ENCODE data around the gene SEMA5A.
"Not testable (repeated sequence)": the region's sequence is repeated elsewhere in the genome, so short reads cannot be mapped to it uniquely, and the experiment has no call there.

Gene SEMA5A

DNA sequence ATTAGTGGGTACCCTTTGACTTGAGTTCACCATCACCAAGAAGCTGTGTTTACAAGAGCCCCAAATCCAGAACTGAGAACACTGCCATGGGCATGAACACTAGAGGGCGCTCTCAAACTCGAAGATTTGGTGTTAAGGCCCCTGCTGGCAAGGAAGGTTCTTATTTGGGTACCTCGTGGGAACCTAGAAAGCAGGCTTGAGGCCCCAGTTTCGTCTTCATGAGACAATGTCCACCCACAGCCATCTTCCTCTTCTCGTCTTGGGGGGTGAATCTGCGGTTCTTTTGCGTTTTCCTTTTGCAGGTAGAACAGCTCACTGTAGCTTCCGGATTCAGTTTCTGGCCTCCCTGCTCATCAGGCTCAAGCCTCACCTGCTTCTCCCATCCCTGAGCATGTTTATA lies 184.0 kb downstream of the SEMA5A start:
- peak; percentile 13 for DNase-seq (ENCODE audit: low read depth)

DNA sequence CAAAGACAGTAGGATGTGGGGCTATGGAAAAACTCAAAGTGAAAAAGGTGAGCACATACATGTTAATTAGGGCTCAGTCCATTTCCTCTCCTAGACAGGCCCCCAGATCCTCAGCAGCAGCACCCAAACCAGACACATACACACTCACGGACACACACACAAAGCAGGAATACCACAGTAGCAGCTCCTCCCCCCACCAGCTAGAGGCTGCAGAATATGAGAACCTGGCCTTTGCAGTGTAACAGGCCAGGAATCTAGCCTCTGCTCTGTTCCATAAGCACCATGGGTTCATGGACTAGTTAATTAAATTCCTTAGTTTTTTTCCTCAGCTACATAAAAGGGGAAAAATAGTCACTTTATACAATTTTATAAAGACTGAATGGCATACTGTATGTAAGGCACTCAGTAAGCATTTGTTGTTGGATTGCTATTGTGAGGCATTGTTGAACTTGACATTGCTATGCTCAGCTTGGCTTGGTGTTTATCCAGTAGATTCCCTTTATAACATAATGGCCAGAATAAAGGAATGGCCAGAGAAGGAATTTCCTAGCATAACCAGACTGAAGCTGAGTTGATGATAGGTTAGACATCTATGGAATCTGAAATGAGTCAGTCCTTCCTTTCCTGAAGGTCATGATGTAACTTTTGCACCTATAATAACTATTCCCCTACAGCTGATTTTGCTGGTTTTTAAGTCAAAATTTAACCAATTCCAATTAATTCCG lies 186.8 kb downstream of the SEMA5A start:
- no peak for DNase-seq (ENCODE audit: low read depth)

GRCh38 chr5:9356351-9356825 lies 189.5 kb downstream of the SEMA5A start:
- DNase-seq (ENCODE audit: low read depth) = no peak

DNA sequence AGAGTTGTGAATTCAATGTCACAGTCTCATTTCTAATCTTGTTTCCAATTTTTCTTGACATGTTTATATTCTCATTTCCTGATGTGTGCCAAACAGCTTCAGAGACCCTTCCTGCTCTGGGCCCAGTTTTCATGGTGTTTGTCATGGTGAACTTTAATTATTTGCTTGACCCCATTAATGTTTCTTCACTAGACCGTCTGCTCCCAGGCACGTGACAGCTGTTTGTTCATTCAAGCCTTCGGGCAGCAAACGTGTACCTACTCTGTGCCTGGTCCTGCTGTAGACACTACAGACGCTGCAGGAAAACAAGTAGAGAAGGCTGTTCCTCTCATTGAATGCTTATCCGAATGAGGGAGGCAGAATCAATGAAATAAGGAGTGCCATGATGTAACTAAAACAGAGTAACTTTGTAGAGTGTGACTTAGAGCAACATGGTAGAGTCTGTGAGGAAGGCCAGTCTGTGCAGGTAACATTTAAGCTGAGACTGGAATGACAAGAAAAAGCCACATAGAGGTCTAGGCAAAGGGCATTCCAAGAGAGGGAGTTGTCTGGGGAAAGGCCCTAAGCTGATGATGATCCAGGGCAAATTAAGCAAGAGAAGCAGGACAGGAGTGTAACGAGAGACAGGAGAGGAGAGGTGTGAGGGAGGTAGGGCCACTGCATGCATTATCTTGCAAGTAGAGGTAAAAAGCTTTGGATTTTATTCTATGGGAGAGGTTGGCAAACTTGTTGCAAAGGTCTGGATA lies 191.4 kb downstream of the SEMA5A start:
- no peak for DNase-seq (ENCODE audit: low read depth)

DNA sequence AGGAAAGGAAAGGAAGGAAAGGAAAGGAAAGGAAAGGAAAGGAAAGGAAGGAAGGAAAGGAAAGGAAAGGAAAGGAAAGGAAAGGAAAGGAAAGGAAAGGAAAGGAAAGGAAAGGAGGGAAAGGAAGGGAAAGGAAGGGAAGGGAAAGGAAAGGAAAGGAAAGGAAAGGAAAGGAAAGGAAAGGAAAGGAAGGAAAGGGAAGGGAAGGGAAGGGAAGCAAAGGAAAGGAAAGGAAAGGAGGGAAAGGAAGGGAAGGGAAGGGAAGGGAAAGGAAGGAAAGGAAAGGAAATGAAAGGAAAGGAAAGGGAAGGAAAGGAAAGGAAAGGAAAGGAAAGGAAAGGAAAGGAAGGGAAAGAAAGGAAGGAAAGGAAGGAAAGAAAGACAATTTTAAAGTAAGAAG lies 192.8 kb downstream of the SEMA5A start:
- not testable (repeated sequence) for DNase-seq (ENCODE audit: low read depth)

DNA sequence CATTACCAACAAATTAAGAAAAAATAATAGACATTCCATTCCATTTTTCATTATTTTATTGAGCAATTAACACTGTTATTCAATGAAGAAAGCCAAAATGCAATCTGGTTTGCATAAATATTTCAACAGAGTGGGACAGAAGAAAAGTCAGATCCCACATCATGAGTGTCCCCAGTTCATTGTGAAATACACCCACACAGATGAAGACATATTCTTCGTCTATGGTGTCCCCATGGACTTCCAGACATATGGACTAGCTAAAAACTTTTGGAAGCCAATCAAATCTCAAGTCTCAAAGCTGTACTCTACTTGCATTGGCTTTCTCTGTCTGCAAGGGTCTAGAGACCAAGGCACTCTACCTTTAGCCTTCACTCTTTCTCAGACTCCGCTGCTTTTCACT lies 194.3 kb downstream of the SEMA5A start:
- no peak for DNase-seq (ENCODE audit: low read depth)

- DNase-seq (ENCODE audit: low read depth) = no peak
Observed at GRCh38 chr5:9350301-9350797, 195.5 kb downstream of the SEMA5A start.

GRCh38 chr5:9348401-9348996 lies 197.4 kb downstream of the SEMA5A start:
- no peak for DNase-seq (ENCODE audit: low read depth)

GRCh38 chr5:9347541-9348295 lies 198.2 kb downstream of the SEMA5A start:
- no peak for DNase-seq (ENCODE audit: low read depth)

DNA sequence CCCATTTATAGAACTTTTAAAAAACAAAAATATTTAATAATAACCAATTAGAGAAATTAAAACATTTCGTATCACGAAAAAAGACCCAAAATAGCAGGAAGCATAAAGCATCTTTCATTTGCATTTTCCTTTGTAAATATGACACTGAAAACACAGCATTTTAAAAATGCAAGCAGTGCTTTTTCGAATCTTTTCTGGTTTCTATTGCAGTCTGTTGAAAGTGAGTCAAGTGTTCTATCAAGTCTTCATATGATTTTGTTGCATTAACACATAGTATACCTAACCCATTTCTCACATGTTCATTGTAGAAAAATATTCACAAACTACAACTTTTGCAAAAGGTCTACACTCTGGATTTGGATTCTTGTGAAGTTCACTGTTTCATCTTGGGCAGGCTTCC lies 198.8 kb downstream of the SEMA5A start:
- no peak for DNase-seq (ENCODE audit: low read depth)

DNA sequence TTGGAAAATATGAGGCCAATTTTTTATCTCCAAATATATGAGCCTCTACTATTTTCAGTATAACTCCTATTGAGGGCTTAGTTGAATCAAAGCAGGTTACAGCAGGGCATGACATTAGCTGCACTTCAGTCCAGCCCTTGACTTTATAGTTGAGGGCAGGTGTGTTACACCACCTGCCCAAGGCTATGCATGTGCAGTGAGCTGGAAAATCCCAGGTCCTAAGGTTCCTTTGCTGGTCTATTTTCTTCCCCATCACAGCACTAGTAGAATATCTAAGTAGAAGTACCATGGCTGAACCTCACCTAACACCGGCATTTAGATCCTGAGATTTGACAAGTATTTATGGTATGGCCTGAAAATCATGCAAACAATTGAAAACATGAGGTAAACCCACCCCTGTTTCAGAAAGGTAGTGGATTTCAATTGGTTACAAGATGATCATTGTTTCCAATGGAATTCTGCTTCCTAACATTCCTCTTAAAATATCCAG lies 201.1 kb downstream of the SEMA5A start:
- no peak for DNase-seq (ENCODE audit: low read depth)

DNA sequence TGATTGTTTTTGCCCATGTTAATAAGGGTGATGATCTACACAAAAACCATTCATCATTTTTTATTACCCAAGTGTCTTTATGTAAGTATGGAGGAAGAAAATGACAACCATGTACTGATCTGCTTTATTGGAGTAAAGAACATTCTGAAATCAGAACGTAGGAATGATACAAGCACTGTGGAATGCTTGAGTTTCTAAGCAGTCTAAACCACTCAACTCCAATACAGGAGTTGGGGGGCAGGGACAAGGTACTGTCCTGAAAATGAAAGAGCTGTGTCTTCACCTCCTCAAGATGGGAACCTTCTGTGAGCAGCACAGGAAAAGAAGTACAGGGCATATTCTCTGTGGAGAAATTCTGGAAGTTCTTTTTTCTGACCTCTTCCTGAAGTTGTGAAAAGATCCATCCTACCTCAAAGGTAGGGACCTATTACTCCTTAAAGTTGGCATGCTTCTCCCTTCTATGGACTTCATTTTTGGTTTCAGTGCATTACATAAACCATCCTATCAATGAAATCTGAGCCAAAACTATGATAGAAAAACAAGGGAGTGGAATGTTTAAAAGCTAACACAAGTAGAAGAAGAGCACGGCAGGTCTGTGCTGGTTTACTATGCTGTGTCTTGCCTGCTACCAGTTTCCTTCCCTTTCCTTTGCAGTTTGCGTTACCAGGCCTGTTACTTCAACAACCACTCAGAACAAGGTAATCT lies 202.6 kb downstream of the SEMA5A start:
- DNase-seq (ENCODE audit: low read depth) = no peak

GRCh38 chr5:9342161-9342787 lies 203.6 kb downstream of the SEMA5A start:
- no peak for DNase-seq (ENCODE audit: low read depth)

DNA sequence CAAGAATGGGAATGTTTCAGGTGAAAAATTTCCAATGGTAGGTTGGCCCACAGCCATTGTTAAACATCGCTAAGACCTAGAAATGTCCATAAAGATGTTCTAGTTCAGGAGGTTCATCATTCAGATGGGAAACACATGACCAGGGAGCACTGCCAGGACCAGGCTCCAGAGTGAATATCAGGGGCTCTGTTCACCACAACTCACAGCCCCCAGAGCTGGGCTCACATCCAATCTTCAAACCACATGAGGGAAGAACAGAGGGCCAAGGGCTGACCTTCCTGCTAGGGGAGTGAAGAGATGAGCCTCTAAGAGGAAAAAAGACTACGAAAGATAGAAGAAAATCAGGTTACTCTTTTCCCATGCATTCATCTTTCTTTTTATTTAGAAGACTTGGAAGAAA lies 205.8 kb downstream of the SEMA5A start:
- no peak for DNase-seq (ENCODE audit: low read depth)

- no peak for DNase-seq (ENCODE audit: low read depth)
Observed at GRCh38 chr5:9339206-9339818, 206.6 kb downstream of the SEMA5A start.

DNA sequence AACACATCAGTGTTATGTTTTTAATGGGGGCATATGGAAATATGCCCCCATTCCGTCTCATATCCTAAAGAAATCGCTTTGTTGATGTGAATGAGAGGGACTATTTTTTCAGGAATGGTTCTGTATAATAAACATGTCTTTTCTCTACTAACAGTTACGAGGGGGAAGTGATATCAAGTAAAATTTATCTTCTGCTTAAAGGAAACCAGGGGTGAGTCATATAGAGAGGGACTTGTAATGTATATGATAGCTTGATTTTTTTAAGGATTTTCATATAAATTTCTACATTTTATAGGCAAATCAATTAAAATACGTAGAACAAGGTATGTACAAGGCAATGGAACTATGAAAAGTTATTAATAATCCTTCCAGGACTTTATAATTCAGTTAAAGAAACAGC lies 207.1 kb downstream of the SEMA5A start:
- no peak for DNase-seq (ENCODE audit: low read depth)

- DNase-seq (ENCODE audit: low read depth) = no peak
Observed at GRCh38 chr5:9337928-9338595, 207.8 kb downstream of the SEMA5A start.

DNA sequence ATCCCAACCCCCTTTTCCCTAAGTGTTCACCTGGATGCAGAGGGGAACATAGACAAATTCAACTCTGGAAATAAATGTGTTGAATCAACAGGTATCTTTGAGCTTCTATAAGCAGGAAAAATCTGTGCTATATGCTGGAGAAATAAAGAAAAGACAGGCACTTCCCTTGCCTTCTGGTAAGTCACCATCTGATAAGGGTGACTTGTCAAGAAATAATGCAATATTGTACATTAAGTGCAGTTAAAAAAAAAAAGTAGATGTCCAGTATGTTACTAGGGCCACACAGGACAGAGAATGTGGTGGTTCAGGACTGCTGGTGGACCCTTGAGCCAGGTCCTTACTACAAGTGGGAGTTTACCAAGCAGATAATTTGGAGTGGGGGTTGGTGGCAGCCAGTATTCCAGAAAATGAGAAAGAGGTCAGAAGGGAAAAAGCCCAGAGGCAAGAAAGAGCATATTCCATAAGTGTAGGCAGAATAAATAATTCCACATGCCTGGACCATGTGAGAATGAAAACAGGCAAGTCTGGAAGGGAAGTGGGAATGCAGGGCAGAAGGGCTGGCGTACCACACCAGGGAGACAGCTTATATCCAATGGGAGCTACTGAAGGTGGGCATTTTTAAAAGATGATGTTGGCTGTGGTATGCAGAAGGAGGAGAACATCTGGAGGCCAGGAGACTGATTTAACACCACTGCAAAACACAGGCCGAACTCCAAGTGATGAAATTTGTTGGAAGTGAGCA lies 209.9 kb downstream of the SEMA5A start:
- no peak for DNase-seq (ENCODE audit: low read depth)

- no peak for DNase-seq (ENCODE audit: low read depth)
Observed at GRCh38 chr5:9335269-9335668, 210.6 kb downstream of the SEMA5A start.
